PC-9 (cell line): ENCODE results near the gene RNF182.

ENCODE experiments used
- EZH2 ChIP-seq: fragments of 200-600 bp; sonication (generic); IDR thresholded peaks from 2 replicates; pipeline ENCODE4 v1.8.0; 2017; ENCODE audit warnings: antibody characterized with exemption, low read depth
- TF ChIP-seq, protein P1 (sequence below): fragments of 200-600 bp; sonication (generic); conservative IDR thresholded peaks from 2 replicates; pipeline ENCODE4 v1.6.1; 2017; ENCODE audit warnings: mixed run types, antibody characterized with exemption, mild to moderate bottlenecking, moderate library complexity

DNA sequence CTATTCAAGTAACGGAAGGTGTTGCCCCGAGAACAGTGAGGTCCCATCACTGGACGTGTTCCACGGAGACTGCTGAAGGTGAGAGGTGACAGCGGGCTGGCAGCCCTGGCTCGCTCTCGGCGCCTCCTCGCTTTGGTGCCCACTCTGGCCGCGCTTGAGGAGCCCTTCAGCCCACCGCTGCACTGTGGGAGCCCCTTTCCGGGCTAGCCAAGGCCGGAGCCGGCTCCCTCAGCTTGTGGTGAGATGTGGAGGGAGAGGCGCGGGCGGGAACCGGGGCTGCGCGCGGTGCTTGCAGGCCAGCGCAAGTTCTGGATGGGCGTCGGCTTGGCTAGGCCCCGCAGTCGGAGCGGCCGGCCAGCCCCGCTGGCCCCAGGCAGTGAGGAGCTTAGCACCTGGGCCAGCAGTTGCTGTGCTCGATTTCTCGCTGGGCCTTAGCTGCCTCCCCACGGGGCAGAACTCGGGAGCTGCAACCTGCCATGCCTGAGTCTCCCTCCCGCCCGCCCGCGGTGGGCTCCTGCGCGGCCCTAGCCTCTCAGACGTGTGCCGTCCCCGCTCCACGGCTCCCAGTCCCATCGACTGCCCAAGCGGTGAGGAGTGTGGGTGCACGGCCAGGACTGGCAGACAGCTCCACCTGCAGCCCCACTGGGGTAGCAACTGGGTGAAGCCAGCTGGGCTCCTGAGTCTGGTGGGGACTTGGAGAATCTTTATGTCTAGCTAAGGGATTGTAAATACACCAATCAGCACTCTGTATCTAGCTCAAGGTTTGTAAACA lies 77.6 kb downstream of the RNF182 start:
- TF ChIP-seq, protein P1, sequence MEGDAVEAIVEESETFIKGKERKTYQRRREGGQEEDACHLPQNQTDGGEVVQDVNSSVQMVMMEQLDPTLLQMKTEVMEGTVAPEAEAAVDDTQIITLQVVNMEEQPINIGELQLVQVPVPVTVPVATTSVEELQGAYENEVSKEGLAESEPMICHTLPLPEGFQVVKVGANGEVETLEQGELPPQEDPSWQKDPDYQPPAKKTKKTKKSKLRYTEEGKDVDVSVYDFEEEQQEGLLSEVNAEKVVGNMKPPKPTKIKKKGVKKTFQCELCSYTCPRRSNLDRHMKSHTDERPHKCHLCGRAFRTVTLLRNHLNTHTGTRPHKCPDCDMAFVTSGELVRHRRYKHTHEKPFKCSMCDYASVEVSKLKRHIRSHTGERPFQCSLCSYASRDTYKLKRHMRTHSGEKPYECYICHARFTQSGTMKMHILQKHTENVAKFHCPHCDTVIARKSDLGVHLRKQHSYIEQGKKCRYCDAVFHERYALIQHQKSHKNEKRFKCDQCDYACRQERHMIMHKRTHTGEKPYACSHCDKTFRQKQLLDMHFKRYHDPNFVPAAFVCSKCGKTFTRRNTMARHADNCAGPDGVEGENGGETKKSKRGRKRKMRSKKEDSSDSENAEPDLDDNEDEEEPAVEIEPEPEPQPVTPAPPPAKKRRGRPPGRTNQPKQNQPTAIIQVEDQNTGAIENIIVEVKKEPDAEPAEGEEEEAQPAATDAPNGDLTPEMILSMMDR, result no peak
- no peak for TF ChIP-seq EZH2
